Nucleus accumbens (tissue), 56 donors: Measurements from ENCODE around the gene KIF3B.
"Not testable (repeated sequence)": the region's sequence is repeated elsewhere in the genome, so short reads cannot be mapped to it uniquely, and the experiment has no call there.

Source experiments
- DNase-seq, 56 donors: peaks; one replicate each; lab custom pipeline; 2025; lab: John Stamatoyannopoulos, UW

Gene KIF3B

GRCh38 chr20:32327087-32327681 is 49.7 kb downstream of the KIF3B start:
- DNase-seq: no peak

GRCh38 chr20:32329817-32330554 is 52.5 kb downstream of the KIF3B start:
- DNase-seq: no peak

GRCh38 chr20:32330555-32330897 is 53.1 kb downstream of the KIF3B start:
- DNase-seq: no peak

GRCh38 chr20:32332614-32333013 is 55.2 kb downstream of the KIF3B start:
- DNase-seq: no peak

GRCh38 chr20:32333181-32333987 is 55.9 kb downstream of the KIF3B start:
- DNase-seq: no peak

GRCh38 chr20:32333988-32334885 is 56.8 kb downstream of the KIF3B start:
- peak in 7 of 56 donors; percentile 2 to 16 (median 9) for DNase-seq

- DNase-seq: no peak
Measured at GRCh38 chr20:32336918-32337347, 59.5 kb downstream of the KIF3B start.

- DNase-seq: no peak
Measured at GRCh38 chr20:32337937-32338661, 60.6 kb downstream of the KIF3B start.

- no peak for DNase-seq
Measured at GRCh38 chr20:32338665-32339064, 61.2 kb downstream of the KIF3B start.

- DNase-seq: peak in 2 of 56 donors; percentile 6 to 24
Measured at GRCh38 chr20:32339116-32339515, 61.7 kb downstream of the KIF3B start.

- DNase-seq: not testable (repeated sequence)
Measured at GRCh38 chr20:32341053-32341452, 63.6 kb downstream of the KIF3B start.

- DNase-seq: no peak
Measured at GRCh38 chr20:32343439-32343838, 66.0 kb downstream of the KIF3B start.

- DNase-seq: peak in 11 of 56 donors; percentile 9 to 54 (median 14)
Measured at GRCh38 chr20:32344835-32345506, 67.5 kb downstream of the KIF3B start.

GRCh38 chr20:32348207-32348606 is 70.8 kb downstream of the KIF3B start:
- DNase-seq: no peak

GRCh38 chr20:32350421-32350820 is 73.0 kb downstream of the KIF3B start:
- DNase-seq: no peak

- DNase-seq: no peak
Measured at GRCh38 chr20:32352121-32352720, 74.8 kb downstream of the KIF3B start.

- no peak for DNase-seq
Measured at GRCh38 chr20:32353848-32354496, 76.5 kb downstream of the KIF3B start.
